WTC11 (cell line): Measurements from ENCODE around the gene CTBP1. TPM values are rescaled to one million over a fixed set of nuclear protein-coding genes. Genes with fewer than 3 reads are reported as not detected.

Source experiments
- ATAC-seq: fragments of 200-7000 bp; cut with Tn5 transposase; 2 replicates; pipeline ENCODE4 v1.10.0; 2021; ENCODE audit warnings: mild to moderate bottlenecking, moderate library complexity
- CTCF ChIA-PET: fragments of 300-600 bp; sonication (Branson Sonifier 250); formaldehyde crosslinking; loops from one replicate; lab custom pipeline; 2021; ENCODE audit warnings: antibody characterized with exemption; lab: Charles Lee
- POLR2A ChIA-PET: fragments of 350-600 bp; sonication (Branson Sonifier 250); formaldehyde crosslinking; loops from one replicate; lab custom pipeline; 2021; ENCODE audit warnings: antibody characterized with exemption; lab: Charles Lee
- DNase-seq: peaks from one replicate; pipeline ENCODE4 v3.0.0; 2021; ENCODE audit warnings: low spot score
- H3K27ac Mint-ChIP-seq: 2 replicates; pipeline ENCODE4 v1.8.0; 2021; ENCODE audit warnings: mixed read lengths
- H3K27me3 Mint-ChIP-seq: 2 replicates; pipeline ENCODE4 v1.8.0; 2021; ENCODE audit warnings: low read depth, mild to moderate bottlenecking, moderate library complexity, mixed read lengths
- H3K36me3 Mint-ChIP-seq: 2 replicates; pipeline ENCODE4 v1.8.0; 2021; ENCODE audit warnings: mixed read lengths
- H3K4me1 Mint-ChIP-seq: 2 replicates; pipeline ENCODE4 v1.8.0; 2022; ENCODE audit warnings: mixed read lengths
- H3K4me3 Mint-ChIP-seq: 2 replicates; pipeline ENCODE4 v1.8.0; 2021; ENCODE audit warnings: mild to moderate bottlenecking, moderate library complexity, mixed read lengths
- H3K9me3 Mint-ChIP-seq: 2 replicates; pipeline ENCODE4 v1.8.0; 2021; ENCODE audit warnings: mixed read lengths
- ATF6 ChIP-seq: sonication (generic); formaldehyde crosslinking; IDR thresholded peaks from 2 replicates; pipeline ENCODE4 v1.8.1; 2023; ENCODE audit warnings: mild to moderate bottlenecking, missing genetic modification reagents
- E2F4 ChIP-seq: sonication (generic); formaldehyde crosslinking; IDR thresholded peaks from 2 replicates; pipeline ENCODE4 v1.8.1; 2022; ENCODE audit warnings: low read depth, mild to moderate bottlenecking, moderate library complexity, missing genetic modification reagents, borderline replicate concordance
- ELF4 ChIP-seq: sonication (generic); formaldehyde crosslinking; IDR thresholded peaks from 2 replicates; pipeline ENCODE4 v1.8.1; 2022; ENCODE audit warnings: low read depth, mild to moderate bottlenecking, moderate library complexity, missing genetic modification reagents
- EMX1 ChIP-seq: fragments of 250-450 bp; sonication (Bioruptor Pico); IDR thresholded peaks from 2 replicates; pipeline ENCODE4 v1.8.0; 2021; ENCODE audit warnings: mild to moderate bottlenecking
- FOXK1 ChIP-seq: sonication (generic); formaldehyde crosslinking; IDR thresholded peaks from 2 replicates; pipeline ENCODE4 v1.8.0; 2022; ENCODE audit warnings: mild to moderate bottlenecking, moderate library complexity, missing genetic modification reagents
- IRF1 ChIP-seq: sonication (generic); formaldehyde crosslinking; IDR thresholded peaks from 2 replicates; pipeline ENCODE4 v1.8.0; 2023; ENCODE audit warnings: missing genetic modification reagents
- KAT7 ChIP-seq: sonication (generic); formaldehyde crosslinking; IDR thresholded peaks from 2 replicates; pipeline ENCODE4 v1.8.1; 2023; ENCODE audit warnings: missing genetic modification reagents, mild to moderate bottlenecking, borderline replicate concordance
- MLX ChIP-seq: sonication (generic); formaldehyde crosslinking; IDR thresholded peaks from 2 replicates; pipeline ENCODE4 v1.8.1; 2023; ENCODE audit warnings: mild to moderate bottlenecking, missing genetic modification reagents, moderate library complexity
- MXD4 ChIP-seq: fragments of 250-450 bp; sonication (Bioruptor Pico); IDR thresholded peaks from 2 replicates; pipeline ENCODE4 v1.8.0; 2021; ENCODE audit warnings: mild to moderate bottlenecking, moderate library complexity, borderline replicate concordance
- NR3C1 ChIP-seq: sonication (generic); formaldehyde crosslinking; conservative IDR thresholded peaks from 2 replicates; pipeline ENCODE4 v1.8.1; 2023; ENCODE audit warnings: low read depth, mild to moderate bottlenecking, missing genetic modification reagents
- SMAD4 ChIP-seq: sonication (generic); formaldehyde crosslinking; IDR thresholded peaks from 2 replicates; pipeline ENCODE4 v1.8.0; 2022; ENCODE audit warnings: mild to moderate bottlenecking, missing genetic modification reagents
- ZBTB21 ChIP-seq: sonication (generic); formaldehyde crosslinking; IDR thresholded peaks from 2 replicates; pipeline ENCODE4 v1.8.1; 2023; ENCODE audit warnings: mild to moderate bottlenecking, missing genetic modification reagents, borderline replicate concordance
- ZNF138 ChIP-seq: sonication (generic); formaldehyde crosslinking; conservative IDR thresholded peaks from 2 replicates; pipeline ENCODE4 v1.8.1; 2022; ENCODE audit warnings: mild to moderate bottlenecking, moderate library complexity, missing genetic modification reagents
- ZNF532 ChIP-seq: fragments of 250-450 bp; sonication (Bioruptor Pico); IDR thresholded peaks from 2 replicates; pipeline ENCODE4 v1.9.0; 2021; ENCODE audit warnings: mild to moderate bottlenecking, borderline replicate concordance
- total RNA-seq: library from RNA; stranded (reverse); gene quantifications from 3 replicates; pipeline ENCODE4 v1.2.3, GENCODE V29; 2021
- TF ChIP-seq, protein P1 (sequence below): sonication (generic); formaldehyde crosslinking; IDR thresholded peaks from 2 replicates; pipeline ENCODE4 v1.8.0; 2023; ENCODE audit warnings: missing genetic modification reagents, mild to moderate bottlenecking, borderline replicate concordance
- TF ChIP-seq, protein P2 (sequence below): sonication (generic); formaldehyde crosslinking; IDR thresholded peaks from 2 replicates; pipeline ENCODE4 v1.8.1; 2023; ENCODE audit warnings: mild to moderate bottlenecking, missing genetic modification reagents

The CTBP1 gene
- total RNA-seq, 1 experiment from 2014 or later: 143 TPM

DNA sequence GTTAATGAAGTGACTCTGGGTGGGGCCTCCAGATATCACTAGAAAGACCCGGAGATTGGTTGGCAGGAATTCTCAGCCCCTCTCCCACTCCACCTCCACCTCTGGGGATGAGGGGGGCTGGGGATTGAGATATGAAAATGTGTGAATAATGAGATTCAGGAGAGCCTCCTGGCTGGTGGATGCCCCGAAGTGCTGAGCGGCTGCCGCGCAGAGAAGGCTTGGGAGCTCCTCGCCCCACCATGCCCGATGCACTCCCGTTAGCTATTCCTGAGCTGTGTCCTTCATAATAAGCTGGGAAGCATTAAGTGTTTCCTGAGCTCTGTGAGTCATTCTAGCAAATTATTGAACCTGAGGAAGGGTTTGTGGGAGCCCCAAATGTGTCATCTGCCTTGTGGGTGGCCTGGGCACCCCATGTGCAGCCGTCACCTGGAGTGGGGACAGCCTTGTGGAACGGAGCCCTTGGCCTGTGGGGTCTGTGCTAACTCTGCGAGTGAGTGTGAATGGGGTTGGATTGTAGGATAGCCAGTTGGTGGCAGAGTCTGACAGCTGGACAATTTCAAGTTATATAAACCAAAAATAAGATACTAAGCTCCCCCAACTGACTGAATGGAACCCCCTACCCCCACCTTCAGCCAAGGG lies 36.3 kb upstream of the CTBP1 start:
- DNase-seq (no peak), ATAC-seq (no peak)
- no peak for TF ChIP-seq KAT7 (CRISPR knock-in tag)
- no peak for TF ChIP-seq FOXK1 (CRISPR knock-in tag)
- TF ChIP-seq ZNF138 (CRISPR knock-in tag): no peak
- TF ChIP-seq, protein P1, sequence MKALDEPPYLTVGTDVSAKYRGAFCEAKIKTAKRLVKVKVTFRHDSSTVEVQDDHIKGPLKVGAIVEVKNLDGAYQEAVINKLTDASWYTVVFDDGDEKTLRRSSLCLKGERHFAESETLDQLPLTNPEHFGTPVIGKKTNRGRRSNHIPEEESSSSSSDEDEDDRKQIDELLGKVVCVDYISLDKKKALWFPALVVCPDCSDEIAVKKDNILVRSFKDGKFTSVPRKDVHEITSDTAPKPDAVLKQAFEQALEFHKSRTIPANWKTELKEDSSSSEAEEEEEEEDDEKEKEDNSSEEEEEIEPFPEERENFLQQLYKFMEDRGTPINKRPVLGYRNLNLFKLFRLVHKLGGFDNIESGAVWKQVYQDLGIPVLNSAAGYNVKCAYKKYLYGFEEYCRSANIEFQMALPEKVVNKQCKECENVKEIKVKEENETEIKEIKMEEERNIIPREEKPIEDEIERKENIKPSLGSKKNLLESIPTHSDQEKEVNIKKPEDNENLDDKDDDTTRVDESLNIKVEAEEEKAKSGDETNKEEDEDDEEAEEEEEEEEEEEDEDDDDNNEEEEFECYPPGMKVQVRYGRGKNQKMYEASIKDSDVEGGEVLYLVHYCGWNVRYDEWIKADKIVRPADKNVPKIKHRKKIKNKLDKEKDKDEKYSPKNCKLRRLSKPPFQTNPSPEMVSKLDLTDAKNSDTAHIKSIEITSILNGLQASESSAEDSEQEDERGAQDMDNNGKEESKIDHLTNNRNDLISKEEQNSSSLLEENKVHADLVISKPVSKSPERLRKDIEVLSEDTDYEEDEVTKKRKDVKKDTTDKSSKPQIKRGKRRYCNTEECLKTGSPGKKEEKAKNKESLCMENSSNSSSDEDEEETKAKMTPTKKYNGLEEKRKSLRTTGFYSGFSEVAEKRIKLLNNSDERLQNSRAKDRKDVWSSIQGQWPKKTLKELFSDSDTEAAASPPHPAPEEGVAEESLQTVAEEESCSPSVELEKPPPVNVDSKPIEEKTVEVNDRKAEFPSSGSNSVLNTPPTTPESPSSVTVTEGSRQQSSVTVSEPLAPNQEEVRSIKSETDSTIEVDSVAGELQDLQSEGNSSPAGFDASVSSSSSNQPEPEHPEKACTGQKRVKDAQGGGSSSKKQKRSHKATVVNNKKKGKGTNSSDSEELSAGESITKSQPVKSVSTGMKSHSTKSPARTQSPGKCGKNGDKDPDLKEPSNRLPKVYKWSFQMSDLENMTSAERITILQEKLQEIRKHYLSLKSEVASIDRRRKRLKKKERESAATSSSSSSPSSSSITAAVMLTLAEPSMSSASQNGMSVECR (CRISPR knock-in tag): no peak
- TF ChIP-seq ELF4: no peak
- no peak for TF ChIP-seq ATF6
- TF ChIP-seq NR3C1: no peak
- no peak for TF ChIP-seq IRF1
- no peak for TF ChIP-seq ZNF532 (CRISPR knock-in tag)
- no peak for TF ChIP-seq MXD4 (CRISPR knock-in tag)
- Mint-ChIP-seq H3K27ac (no peak overlapping the region), H3K4me1 (peaks cover 10% of the 10 kb centered on the region), H3K27me3 (peaks cover 10% of the 10 kb centered on the region), H3K9me3 (peaks cover 34% of the 10 kb centered on the region), H3K36me3 (peaks cover 5% of the 10 kb centered on the region), H3K4me3 (no peak overlapping the region)
- ChIA-PET CTCF (interaction anchor here (1.2 to 1.8 kb wide), 12 partner anchors 7 to 193 kb away, joined by 3 to 11 read pairs (median 5); partner anchors contain the start of gene UVSSA), POLR2A (interaction anchor here (1.2 kb wide), 1 partner anchor 24 kb away, joined by 3 read pairs; no protein-coding TSS in a partner anchor)

- H3K27ac Mint-ChIP-seq: no peak overlapping the region
- peaks cover 5% of the 10 kb centered on the region for H3K36me3 Mint-ChIP-seq
- ATAC-seq (no peak), DNase-seq (no peak)
- no peak overlapping the region for H3K4me3 Mint-ChIP-seq
- peaks cover 7% of the 10 kb centered on the region for H3K4me1 Mint-ChIP-seq
- ChIA-PET CTCF (no interaction called here), POLR2A (no interaction called here)
- H3K9me3 Mint-ChIP-seq: peaks cover 40% of the 10 kb centered on the region
- H3K27me3 Mint-ChIP-seq: peaks cover 10% of the 10 kb centered on the region
- no peak for TF ChIP-seq MLX (CRISPR knock-in tag)
- TF ChIP-seq ZBTB21 (CRISPR knock-in tag): no peak
- TF ChIP-seq, protein P2, sequence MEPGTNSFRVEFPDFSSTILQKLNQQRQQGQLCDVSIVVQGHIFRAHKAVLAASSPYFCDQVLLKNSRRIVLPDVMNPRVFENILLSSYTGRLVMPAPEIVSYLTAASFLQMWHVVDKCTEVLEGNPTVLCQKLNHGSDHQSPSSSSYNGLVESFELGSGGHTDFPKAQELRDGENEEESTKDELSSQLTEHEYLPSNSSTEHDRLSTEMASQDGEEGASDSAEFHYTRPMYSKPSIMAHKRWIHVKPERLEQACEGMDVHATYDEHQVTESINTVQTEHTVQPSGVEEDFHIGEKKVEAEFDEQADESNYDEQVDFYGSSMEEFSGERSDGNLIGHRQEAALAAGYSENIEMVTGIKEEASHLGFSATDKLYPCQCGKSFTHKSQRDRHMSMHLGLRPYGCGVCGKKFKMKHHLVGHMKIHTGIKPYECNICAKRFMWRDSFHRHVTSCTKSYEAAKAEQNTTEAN (CRISPR knock-in tag): no peak
- TF ChIP-seq EMX1 (CRISPR knock-in tag): no peak
- TF ChIP-seq E2F4 (CRISPR knock-in tag): no peak
- TF ChIP-seq SMAD4: no peak
These were observed 34.8 kb upstream of the CTBP1 start for GRCh38 chr4:1283711-1284110.
